Endothelial cell of umbilical vein (primary cell): ENCODE measurements around the gene GAR1. TPM values are rescaled to one million over a fixed set of nuclear protein-coding genes. Genes with fewer than 3 reads are reported as not detected.

Source experiments
- BruUV-seq: library from RNA; stranded (reverse); fragments of 400-500 nt; replicated peaks from 2 replicates; lab custom pipeline; 2021; lab: Mats Ljungman, UMichigan
- CTCF ChIA-PET: fragments of 300-600, 350-600 bp; sonication (Branson Sonifier 250); formaldehyde crosslinking; loops from one replicate; lab custom pipeline; 2021; ENCODE audit warnings: antibody characterized with exemption, inconsistent platforms; lab: Charles Lee
- POLR2A ChIA-PET: fragments of 300-600, 350-600 bp; sonication (Branson Sonifier 250); formaldehyde crosslinking; loops from one replicate; lab custom pipeline; 2021; ENCODE audit warnings: antibody characterized with exemption, inconsistent platforms; lab: Charles Lee
- DNase-seq: peaks from one replicate; pipeline ENCODE4 v3.0.0-alpha.2; 2011; ENCODE audit warnings: low read depth, low spot score
- FAIRE-seq: peaks from 2 replicates; lab custom pipeline; 2011; peaks lifted over from hg19 to GRCh38; lab: Jason Lieb, UNC
- H2AFZ ChIP-seq: 2 replicates; pipeline ENCODE4 v1.6.0; 2012; ENCODE audit warnings: low read depth, low read length, control low read depth, inconsistent platforms
- H3K27ac ChIP-seq: 2 replicates; pipeline ENCODE4 v1.5.1; 2011; ENCODE audit warnings: low read depth, mild to moderate bottlenecking, control low read depth, low read length, moderate library complexity; ENCODE audit not compliant: insufficient read depth
- H3K27me3 ChIP-seq, 2 experiments: 2 replicates each; pipeline versions ENCODE4 v1.6.0 to v1.6.1; 2011; ENCODE audit warnings: low read length in 2 of 2, mixed read lengths in 1 of 2; ENCODE audit not compliant: control insufficient read depth in 2 of 2, insufficient read depth in 2 of 2
- H3K36me3 ChIP-seq, 2 experiments: 2 replicates in 1 of 2; 3 replicates in 1 of 2; pipeline ENCODE4 v1.5.1; 2011; ENCODE audit warnings: low read length in 2 of 2, mild to moderate bottlenecking in 1 of 2, moderate library complexity in 1 of 2; ENCODE audit not compliant: control insufficient read depth in 2 of 2, insufficient read depth in 2 of 2; ENCODE audit errors: extremely low read depth in 1 of 2
- H3K4me1 ChIP-seq: 3 replicates; pipeline ENCODE4 v1.5.1; 2011; ENCODE audit warnings: mild to moderate bottlenecking, low read length; ENCODE audit not compliant: control insufficient read depth, insufficient read depth; ENCODE audit errors: extremely low read depth
- H3K4me2 ChIP-seq: 2 replicates; pipeline ENCODE4 v1.6.1; 2011; ENCODE audit warnings: low read length, control low read depth, mixed read lengths; ENCODE audit not compliant: insufficient read depth
- H3K4me3 ChIP-seq, 3 experiments: fragments of 200-600 bp in 1 of 3; sonication (generic), shearing (Covaris generic) in 1 of 3; replicated peaks in 1 of 3; 2 replicates each; pipeline ENCODE4 v1.5.1; 2011 to 2016; ENCODE audit warnings: control low read depth in 3 of 3, low read length in 3 of 3, mild to moderate bottlenecking in 2 of 3, inconsistent platforms in 1 of 3, low read depth in 1 of 3, moderate library complexity in 1 of 3; ENCODE audit not compliant: insufficient read depth in 1 of 3
- H3K79me2 ChIP-seq: 2 replicates; pipeline ENCODE4 v1.6.0; 2012; ENCODE audit warnings: low read length, inconsistent platforms; ENCODE audit not compliant: control insufficient read depth, insufficient read depth
- H3K9ac ChIP-seq: replicated peaks from 2 replicates; pipeline ENCODE3; 2011; ENCODE audit warnings: low read length, control low read depth; ENCODE audit not compliant: insufficient read depth; ENCODE audit errors: extremely low read depth
- H3K9me1 ChIP-seq: replicated peaks from 3 replicates; pipeline ENCODE4 v1.6.0; 2011; ENCODE audit warnings: mild to moderate bottlenecking, low read length; ENCODE audit not compliant: control insufficient read depth, insufficient read depth; ENCODE audit errors: extremely low read depth
- H3K9me3 ChIP-seq: replicated peaks from 2 replicates; pipeline ENCODE4 v1.5.1; 2012; ENCODE audit warnings: low read length, inconsistent platforms; ENCODE audit not compliant: control insufficient read depth, insufficient read depth
- H4K20me1 ChIP-seq: replicated peaks from 2 replicates; pipeline ENCODE3; 2011; ENCODE audit warnings: mild to moderate bottlenecking, low read length; ENCODE audit not compliant: control insufficient read depth, insufficient read depth; ENCODE audit errors: extremely low read depth
- FOS ChIP-seq: IDR thresholded peaks from 2 replicates; pipeline ENCODE4 v1.6.1; 2011; ENCODE audit warnings: mild to moderate bottlenecking, low read length, moderate library complexity, borderline replicate concordance; ENCODE audit not compliant: insufficient read depth
- GATA2 ChIP-seq: IDR thresholded peaks from 2 replicates; pipeline ENCODE4 v1.7.0; 2011; ENCODE audit warnings: low read depth, mild to moderate bottlenecking, moderate library complexity, mixed read lengths, low read length; ENCODE audit not compliant: insufficient read length, insufficient read depth
- JUN ChIP-seq: IDR thresholded peaks from 2 replicates; pipeline ENCODE4 v1.6.1; 2011; ENCODE audit warnings: borderline replicate concordance, low read depth; ENCODE audit not compliant: insufficient read length, insufficient read depth
- MAX ChIP-seq: IDR thresholded peaks from 2 replicates; pipeline ENCODE4 v1.6.1; 2011; ENCODE audit not compliant: insufficient read depth, insufficient read length
- MYC ChIP-seq: IDR thresholded peaks from one replicate; pipeline ENCODE4 v1.6.1; 2011; ENCODE audit warnings: mild to moderate bottlenecking, low read depth, low read length
- POLR2A ChIP-seq: IDR thresholded peaks from 2 replicates; pipeline ENCODE4 v1.6.1; 2012; ENCODE audit warnings: low read depth, mild to moderate bottlenecking, control low read depth, low read length
- dilution Hi-C: fragments of 300-500 bp; cut with MboI; formaldehyde crosslinking; loops from one replicate; pipeline ENCODE4 v1.15.0; 2019; ENCODE audit warnings: low sequenced_read_pairs; ENCODE audit not compliant: extremely low pct_ligation_motif_present
- intact Hi-C: fragments of 100-400 bp; cut with micrococcal nuclease; formaldehyde crosslinking; loops from one replicate; pipeline ENCODE4 v1.10.0; 2022
- polyA plus RNA-seq, 4 experiments: library from polyadenylated mRNA; depleted of rRNA in 3 of 4; stranded (reverse) in 3 of 4; unstranded in 1 of 4; fragments of >200 nt; gene quantifications; 2 replicates each; pipeline versions ENCODE4 v1.2.1 to v1.2.3, GENCODE V29; 2011 to 2012; ENCODE audit warnings: missing spikeins in 1 of 4
- total RNA-seq: library from RNA; stranded (reverse); gene quantifications from 2 replicates; pipeline ENCODE4 v1.2.3, GENCODE V29; 2021
- TF ChIP-seq, protein P1 (sequence below), 2 donors: IDR thresholded peaks; 1 replicate in 1 of 2; 2 replicates in 1 of 2; pipeline ENCODE4 v1.5.1; 2011; ENCODE audit warnings: low read length in 2 of 2, mild to moderate bottlenecking in 2 of 2, moderate library complexity in 2 of 2, control low read depth in 1 of 2, inconsistent platforms in 1 of 2, low read depth in 1 of 2; ENCODE audit not compliant: insufficient read depth in 1 of 2; ENCODE audit errors: extremely low read depth in 1 of 2

The GAR1 gene
- total and polyA plus RNA-seq, 2 donors (not counting 3 experiments of a cell fraction or from before 2014, with no cell fraction given): 12.7 to 29.1 TPM

GRCh38 chr4:109816894-109817293 lies 1.3 kb downstream of the GAR1 start:
- H4K20me1 ChIP-seq: no peaks in the 10 kb centered on the region
- no peaks in the 10 kb centered on the region for H3K27me3 ChIP-seq
- H3K9me3 ChIP-seq: no peaks in the 10 kb centered on the region
- H2AFZ ChIP-seq: no peak overlapping the region
- no peak for TF ChIP-seq FOS
- no peak for TF ChIP-seq POLR2A
- TF ChIP-seq, protein P1, sequence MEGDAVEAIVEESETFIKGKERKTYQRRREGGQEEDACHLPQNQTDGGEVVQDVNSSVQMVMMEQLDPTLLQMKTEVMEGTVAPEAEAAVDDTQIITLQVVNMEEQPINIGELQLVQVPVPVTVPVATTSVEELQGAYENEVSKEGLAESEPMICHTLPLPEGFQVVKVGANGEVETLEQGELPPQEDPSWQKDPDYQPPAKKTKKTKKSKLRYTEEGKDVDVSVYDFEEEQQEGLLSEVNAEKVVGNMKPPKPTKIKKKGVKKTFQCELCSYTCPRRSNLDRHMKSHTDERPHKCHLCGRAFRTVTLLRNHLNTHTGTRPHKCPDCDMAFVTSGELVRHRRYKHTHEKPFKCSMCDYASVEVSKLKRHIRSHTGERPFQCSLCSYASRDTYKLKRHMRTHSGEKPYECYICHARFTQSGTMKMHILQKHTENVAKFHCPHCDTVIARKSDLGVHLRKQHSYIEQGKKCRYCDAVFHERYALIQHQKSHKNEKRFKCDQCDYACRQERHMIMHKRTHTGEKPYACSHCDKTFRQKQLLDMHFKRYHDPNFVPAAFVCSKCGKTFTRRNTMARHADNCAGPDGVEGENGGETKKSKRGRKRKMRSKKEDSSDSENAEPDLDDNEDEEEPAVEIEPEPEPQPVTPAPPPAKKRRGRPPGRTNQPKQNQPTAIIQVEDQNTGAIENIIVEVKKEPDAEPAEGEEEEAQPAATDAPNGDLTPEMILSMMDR (IDR thresholded peaks at IDR 0.05; ENCODE audit: extremely low read depth in 1 of 2, insufficient read depth in 1 of 2, low read depth in 1 of 2, low read length in 2 of 2): no peak
- TF ChIP-seq MAX: no peak
- no peak for TF ChIP-seq JUN
- intact Hi-C loops: loop anchor here (10.0 kb wide), 1 partner anchor 1142 kb away; no protein-coding TSS in a partner anchor
- H3K4me3 ChIP-seq: peak overlapping the region in 1 of 3 experiments; percentile 70
- dilution Hi-C loops: no loop called here
- H3K9me1 ChIP-seq: no peaks in the 10 kb centered on the region
- no peak overlapping the region for H3K27ac ChIP-seq
- CTCF ChIA-PET: interaction anchor here (0.5 to 1.3 kb wide), 4 partner anchors 9 to 1798 kb away, joined by 3 to 6 read pairs (median 4); partner anchors contain the start of gene CASP6
- BruUV-seq: no TSS peak
- POLR2A ChIA-PET: no interaction called here
- H3K4me1 ChIP-seq: peaks cover 13% of the 10 kb centered on the region
- DNase-seq (no peak), FAIRE-seq (no peak)
- H3K36me3 ChIP-seq: peaks cover 0 to 10% of the 10 kb centered on the region in 2 experiments
- peak overlapping the region; percentile 87 for H3K4me2 ChIP-seq
- H3K79me2 ChIP-seq: peaks cover 28% of the 10 kb centered on the region
- H3K9ac ChIP-seq: peak overlapping the region; percentile 68

- ChIA-PET POLR2A (no interaction called here), CTCF (no interaction called here)
- Histone ChIP-seq H3K27ac (no peak overlapping the region), H3K4me1 (peaks cover 13% of the 10 kb centered on the region), H3K27me3 (no peaks in the 10 kb centered on the region), H4K20me1 (no peaks in the 10 kb centered on the region), H3K9ac (no peak overlapping the region), H3K9me1 (no peaks in the 10 kb centered on the region), H3K36me3 (peaks cover 3 to 16% of the 10 kb centered on the region in 2 experiments), H3K9me3 (no peaks in the 10 kb centered on the region), H3K4me2 (no peak overlapping the region), H3K79me2 (peaks cover 28% of the 10 kb centered on the region), H2AFZ (no peak overlapping the region), H3K4me3 (no peak overlapping the region)
- BruUV-seq: no TSS peak
- FAIRE-seq (no peak), DNase-seq (no peak)
- dilution Hi-C loops: no loop called here
- no peak for TF ChIP-seq MYC
- no peak for TF ChIP-seq GATA2
- no peak for TF ChIP-seq FOS
- no peak for TF ChIP-seq JUN
- TF ChIP-seq, protein P1 (IDR thresholded peaks at IDR 0.05; ENCODE audit: extremely low read depth in 1 of 2, insufficient read depth in 1 of 2, low read depth in 1 of 2, low read length in 2 of 2): no peak
- TF ChIP-seq POLR2A: no peak
- intact Hi-C loops: loop anchor here (10.0 kb wide), 1 partner anchor 1143 kb away; no protein-coding TSS in a partner anchor
These were observed 2.7 kb downstream of the GAR1 start for GRCh38 chr4:109818268-109818667.
